Gastrocnemius medialis (tissue), 4 donors: ENCODE data around the gene NOS1AP.

Experiments used
- CTCF ChIP-seq, 5 experiments: fragments of 450-650 bp in 3 of 5; fragments of 200-600 bp in 2 of 5; sonication (generic) in 2 of 5; IDR thresholded peaks in 4 of 5; conservative IDR thresholded peaks in 1 of 5; 1 replicate in 4 of 5; 2 replicates in 1 of 5; pipeline ENCODE4 v1.5.1; 2016 to 2019; ENCODE audit warnings: antibody characterized with exemption in 5 of 5, mild to moderate bottlenecking in 3 of 5, moderate library complexity in 3 of 5
- POLR2A ChIP-seq, 2 donors: fragments of 450-650 bp; IDR thresholded peaks; one replicate each; pipeline ENCODE4 v1.6.1; 2017; ENCODE audit warnings: antibody characterized with exemption in 2 of 2, mild to moderate bottlenecking in 2 of 2, moderate library complexity in 2 of 2

GRCh38 chr1:162179121-162179520 is 109.6 kb downstream of the NOS1AP start:
- TF ChIP-seq CTCF (IDR thresholded peaks at IDR 0.05 in 4 of 5, conservative IDR thresholded peaks at IDR 0.05 in 1 of 5) (no peak), POLR2A (IDR thresholded peaks at IDR 0.05) (no peak)
